ENCODE results near the gene FHDC1. TPM values are rescaled to one million over a fixed set of nuclear protein-coding genes. Genes with fewer than 3 reads are reported as not detected.

The FHDC1 gene
- total RNA-seq, 1 experiment from 2014 or later, result 2.0 TPM

DNA sequence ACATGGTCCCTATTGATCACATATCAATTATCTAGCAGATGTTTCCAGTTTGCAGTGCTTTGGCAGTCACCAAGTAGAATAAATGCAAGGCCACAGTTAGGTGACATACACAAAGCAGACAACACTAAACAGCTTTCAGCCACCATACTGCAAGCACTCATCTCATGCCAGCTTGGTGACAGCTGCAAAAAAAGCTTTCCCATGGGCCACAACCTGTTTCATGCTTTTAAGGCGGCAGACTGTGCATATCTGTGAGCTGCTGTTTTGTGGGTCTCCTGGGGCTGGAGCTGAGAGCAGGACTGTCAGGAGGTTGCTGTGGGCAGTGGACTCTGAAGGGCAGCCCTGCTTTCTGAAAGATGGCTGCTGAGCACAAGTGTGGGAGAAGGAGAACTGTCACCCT, 82.6 kb downstream of the FHDC1 start:
- POLR2A ChIA-PET, result no interaction called here
- BruUV-seq (replicated peaks), result no TSS peak
- H3K9me3 Mint-ChIP-seq (ENCODE audit: unreplicated experiment), result no peaks in the 10 kb centered on the region

DNA sequence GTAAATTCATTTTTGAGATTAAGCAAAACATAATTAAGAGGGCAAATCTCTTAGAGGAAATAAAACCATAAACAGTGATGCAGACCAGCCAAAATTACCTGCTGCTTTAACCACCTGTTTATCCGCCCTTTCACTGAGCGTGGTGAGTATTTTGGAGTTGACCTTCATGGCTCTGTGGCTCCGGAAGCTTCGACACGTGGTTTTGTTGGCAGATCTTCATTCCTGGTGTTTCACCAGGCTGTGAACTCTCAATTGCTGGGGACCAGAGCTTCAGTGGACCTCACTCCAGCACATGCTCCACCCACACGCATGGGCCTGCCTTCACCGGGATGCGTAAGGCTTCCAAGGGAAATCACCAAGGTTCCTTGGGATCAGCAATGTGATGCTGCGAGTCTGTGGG, 83.8 kb downstream of the FHDC1 start:
- DNase-seq (ENCODE audit: unreplicated experiment), result no peak
- H3K9me3 Mint-ChIP-seq (ENCODE audit: unreplicated experiment), result no peaks in the 10 kb centered on the region
- intact Hi-C loops (cut with micrococcal nuclease), result no loop called here
- no peaks in the 10 kb centered on the region for H3K27me3 Mint-ChIP-seq (ENCODE audit: insufficient read depth, unreplicated experiment)
- no peak overlapping the region for H3K27ac Mint-ChIP-seq (ENCODE audit: low read depth, unreplicated experiment)
- H3K4me1 Mint-ChIP-seq (ENCODE audit: insufficient read depth, unreplicated experiment), result peaks cover 6% of the 10 kb centered on the region
- BruUV-seq (replicated peaks), result no TSS peak
- H3K4me3 Mint-ChIP-seq (ENCODE audit: unreplicated experiment), result no peak overlapping the region
- ChIA-PET CTCF (interaction anchor here (0.6 kb wide), 2 partner anchors 63 to 260 kb away, joined by 3 to 4 read pairs; no protein-coding TSS in a partner anchor), POLR2A (interaction anchor here (1.2 kb wide), 1 partner anchor 15 kb away, joined by 3 read pairs; no protein-coding TSS in a partner anchor)
- TF ChIP-seq, protein P1, sequence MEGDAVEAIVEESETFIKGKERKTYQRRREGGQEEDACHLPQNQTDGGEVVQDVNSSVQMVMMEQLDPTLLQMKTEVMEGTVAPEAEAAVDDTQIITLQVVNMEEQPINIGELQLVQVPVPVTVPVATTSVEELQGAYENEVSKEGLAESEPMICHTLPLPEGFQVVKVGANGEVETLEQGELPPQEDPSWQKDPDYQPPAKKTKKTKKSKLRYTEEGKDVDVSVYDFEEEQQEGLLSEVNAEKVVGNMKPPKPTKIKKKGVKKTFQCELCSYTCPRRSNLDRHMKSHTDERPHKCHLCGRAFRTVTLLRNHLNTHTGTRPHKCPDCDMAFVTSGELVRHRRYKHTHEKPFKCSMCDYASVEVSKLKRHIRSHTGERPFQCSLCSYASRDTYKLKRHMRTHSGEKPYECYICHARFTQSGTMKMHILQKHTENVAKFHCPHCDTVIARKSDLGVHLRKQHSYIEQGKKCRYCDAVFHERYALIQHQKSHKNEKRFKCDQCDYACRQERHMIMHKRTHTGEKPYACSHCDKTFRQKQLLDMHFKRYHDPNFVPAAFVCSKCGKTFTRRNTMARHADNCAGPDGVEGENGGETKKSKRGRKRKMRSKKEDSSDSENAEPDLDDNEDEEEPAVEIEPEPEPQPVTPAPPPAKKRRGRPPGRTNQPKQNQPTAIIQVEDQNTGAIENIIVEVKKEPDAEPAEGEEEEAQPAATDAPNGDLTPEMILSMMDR (IDR thresholded peaks at IDR 0.05; ENCODE audit: unreplicated experiment), result no peak
- H3K36me3 Mint-ChIP-seq (ENCODE audit: insufficient read depth, unreplicated experiment), result no peaks in the 10 kb centered on the region

More for the DNA sequence above, 82.6 kb downstream of the FHDC1 start:
- H3K27ac Mint-ChIP-seq (ENCODE audit: low read depth, unreplicated experiment), result no peak overlapping the region
- no peak for DNase-seq (ENCODE audit: unreplicated experiment)
- intact Hi-C loops (cut with micrococcal nuclease), result no loop called here
- H3K4me3 Mint-ChIP-seq (ENCODE audit: unreplicated experiment), result no peak overlapping the region
- TF ChIP-seq, protein P1 (IDR thresholded peaks at IDR 0.05; ENCODE audit: unreplicated experiment), result no peak
- H3K4me1 Mint-ChIP-seq (ENCODE audit: insufficient read depth, unreplicated experiment), result peaks cover 3% of the 10 kb centered on the region
- CTCF ChIA-PET, result interaction anchor here (0.5 kb wide), 1 partner anchor 13 kb away, joined by 3 read pairs; no protein-coding TSS in a partner anchor
- no peaks in the 10 kb centered on the region for H3K27me3 Mint-ChIP-seq (ENCODE audit: insufficient read depth, unreplicated experiment)
- H3K36me3 Mint-ChIP-seq (ENCODE audit: insufficient read depth, unreplicated experiment), result no peaks in the 10 kb centered on the region

DNA sequence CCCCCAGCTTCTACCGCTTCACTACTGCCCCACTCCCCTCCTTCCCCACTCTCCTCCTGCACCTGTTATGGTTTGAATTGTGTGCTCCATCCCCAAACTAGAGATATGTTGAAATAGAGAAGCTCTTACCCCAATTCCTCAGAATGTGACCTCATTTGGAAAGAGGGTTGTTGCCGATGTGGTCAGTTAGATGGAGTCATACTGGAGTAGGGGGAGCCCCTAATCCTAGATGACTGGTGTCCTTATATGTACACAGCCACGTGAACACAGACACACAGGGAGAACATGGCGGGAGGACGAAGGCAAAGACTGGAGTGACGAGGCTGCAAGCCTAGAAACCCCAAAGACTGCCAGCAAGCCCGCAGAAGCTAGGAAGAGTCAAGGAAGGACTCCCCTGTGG, 84.3 kb downstream of the FHDC1 start:
- no peak for DNase-seq (ENCODE audit: unreplicated experiment)
- H3K4me3 Mint-ChIP-seq (ENCODE audit: unreplicated experiment), result no peak overlapping the region
- POLR2A ChIA-PET, result interaction anchor here (1.2 kb wide), 1 partner anchor 15 kb away, joined by 3 read pairs; no protein-coding TSS in a partner anchor
- H3K9me3 Mint-ChIP-seq (ENCODE audit: unreplicated experiment), result no peaks in the 10 kb centered on the region
- H3K36me3 Mint-ChIP-seq (ENCODE audit: insufficient read depth, unreplicated experiment), result no peaks in the 10 kb centered on the region
- peaks cover 6% of the 10 kb centered on the region for H3K4me1 Mint-ChIP-seq (ENCODE audit: insufficient read depth, unreplicated experiment)
- TF ChIP-seq, protein P1 (IDR thresholded peaks at IDR 0.05; ENCODE audit: unreplicated experiment), result no peak
- H3K27me3 Mint-ChIP-seq (ENCODE audit: insufficient read depth, unreplicated experiment), result no peaks in the 10 kb centered on the region
- H3K27ac Mint-ChIP-seq (ENCODE audit: low read depth, unreplicated experiment), result no peak overlapping the region
- intact Hi-C loops (cut with micrococcal nuclease), result no loop called here
- CTCF ChIA-PET, result interaction anchor here (0.6 to 0.7 kb wide), 3 partner anchors 113 to 1369 kb away, joined by 3 read pairs; no protein-coding TSS in a partner anchor
- no TSS peak for BruUV-seq (replicated peaks)

DNA sequence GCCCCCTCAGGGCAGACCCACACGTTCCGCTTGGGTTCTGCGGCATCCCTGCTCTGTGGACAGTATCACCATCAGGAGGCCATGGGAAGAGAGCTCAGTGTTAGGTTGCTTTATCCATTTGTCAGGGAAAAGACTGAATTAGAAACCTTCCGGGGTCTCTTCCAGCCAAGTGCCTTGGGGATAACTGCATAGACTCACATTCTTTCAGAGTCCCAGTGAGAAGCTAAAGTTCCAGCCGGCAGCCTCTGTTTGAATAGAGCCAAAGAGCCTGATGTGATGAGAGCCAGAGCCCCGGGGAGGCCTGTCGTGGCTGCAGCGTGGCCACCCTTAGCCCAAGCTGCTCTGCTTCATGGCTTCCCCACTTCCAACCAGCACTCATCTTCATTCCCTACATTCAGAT, 85.2 kb downstream of the FHDC1 start:
- Mint-ChIP-seq H3K4me3 (ENCODE audit: unreplicated experiment) (no peak overlapping the region), H3K9me3 (ENCODE audit: unreplicated experiment) (no peaks in the 10 kb centered on the region), H3K27me3 (ENCODE audit: insufficient read depth, unreplicated experiment) (no peaks in the 10 kb centered on the region), H3K27ac (ENCODE audit: low read depth, unreplicated experiment) (no peak overlapping the region), H3K4me1 (ENCODE audit: insufficient read depth, unreplicated experiment) (peaks cover 6% of the 10 kb centered on the region), H3K36me3 (ENCODE audit: insufficient read depth, unreplicated experiment) (no peaks in the 10 kb centered on the region)
- ChIA-PET CTCF (interaction anchor here (0.6 kb wide), 1 partner anchor 1368 kb away, joined by 3 read pairs; no protein-coding TSS in a partner anchor), POLR2A (no interaction called here)
- TF ChIP-seq, protein P1 (IDR thresholded peaks at IDR 0.05; ENCODE audit: unreplicated experiment), result no peak
- DNase-seq (ENCODE audit: unreplicated experiment), result no peak
- intact Hi-C loops (cut with micrococcal nuclease), result no loop called here
- BruUV-seq (replicated peaks), result no TSS peak
